IMR-90 (cell line): Measurements from ENCODE around the gene BRMS1. TPM values are rescaled to one million over a fixed set of nuclear protein-coding genes. Genes with fewer than 3 reads are reported as not detected.

Experiments used
- ATAC-seq: fragments of 200-7000 bp; cut with Tn5 transposase; 2 replicates; pipeline ENCODE4 v1.9.1; 2020; ENCODE audit warnings: low read depth, mild to moderate bottlenecking, moderate library complexity
- BruUV-seq: library from RNA; stranded (reverse); fragments of 400-500 nt; replicated peaks from 2 replicates; lab custom pipeline; 2021; lab: Mats Ljungman, UMichigan
- CTCF ChIA-PET: fragments of 300-600 bp; formaldehyde crosslinking; extraction: SDS; loops from one replicate; lab custom pipeline; 2021; ENCODE audit warnings: antibody characterized with exemption; lab: Yijun Ruan, JAX
- POLR2A ChIA-PET: fragments of 300-600 bp; sonication (Branson Sonifier 250); formaldehyde crosslinking; loops from one replicate; lab custom pipeline; 2022; ENCODE audit warnings: antibody characterized with exemption; ENCODE audit not compliant: unreplicated experiment; lab: Charles Lee
- DNase-seq: peaks from one replicate; pipeline ENCODE4 v3.0.0; 2013
- H2AFZ ChIP-seq: replicated peaks from 2 replicates; pipeline ENCODE3; 2013; ENCODE audit warnings: low read length, mild to moderate bottlenecking; ENCODE audit not compliant: poor library complexity
- H2AK5ac ChIP-seq: 2 replicates; pipeline ENCODE4 v1.6.1; 2013; ENCODE audit warnings: low read depth, low read length, inconsistent platforms
- H2AK9ac ChIP-seq: replicated peaks from 2 replicates; pipeline ENCODE3; 2013; ENCODE audit warnings: mild to moderate bottlenecking, low read depth, low read length, moderate library complexity; ENCODE audit not compliant: poor library complexity
- H2BK120ac ChIP-seq: 2 replicates; pipeline ENCODE4 v1.6.1; 2013; ENCODE audit warnings: low read depth, low read length, inconsistent platforms
- H2BK15ac ChIP-seq: 3 replicates; pipeline ENCODE4 v1.6.1; 2013; ENCODE audit warnings: low read depth, low read length, inconsistent platforms
- H2BK20ac ChIP-seq: 2 replicates; pipeline ENCODE4 v1.6.1; 2013; ENCODE audit warnings: low read depth, mild to moderate bottlenecking, inconsistent platforms, low read length, moderate library complexity
- H2BK5ac ChIP-seq: 2 replicates; pipeline ENCODE4 v1.6.1; 2013; ENCODE audit warnings: mild to moderate bottlenecking, low read depth, low read length, inconsistent platforms; ENCODE audit not compliant: poor library complexity, severe bottlenecking
- H3K14ac ChIP-seq: replicated peaks from 2 replicates; pipeline ENCODE4 v1.6.1; 2013; ENCODE audit warnings: low read depth, low read length, inconsistent platforms
- H3K18ac ChIP-seq: 2 replicates; pipeline ENCODE4 v1.6.1; 2013; ENCODE audit warnings: low read depth, low read length, control low read depth
- H3K23ac ChIP-seq: 2 replicates; pipeline ENCODE4 v1.6.1; 2013; ENCODE audit warnings: low read depth, low read length, inconsistent platforms
- H3K27ac ChIP-seq: 2 replicates; pipeline ENCODE4 v1.5.1; 2013; ENCODE audit warnings: mild to moderate bottlenecking, control low read depth, low read length; ENCODE audit not compliant: insufficient read depth
- H3K27me3 ChIP-seq: 2 replicates; pipeline ENCODE4 v1.6.1; 2013; ENCODE audit warnings: low read length; ENCODE audit not compliant: control insufficient read depth, insufficient read depth
- H3K36me3 ChIP-seq: 2 replicates; pipeline ENCODE4 v1.6.1; 2013; ENCODE audit warnings: low read length, mixed read lengths; ENCODE audit not compliant: control insufficient read depth, insufficient read depth
- H3K4ac ChIP-seq: 2 replicates; pipeline ENCODE4 v1.6.1; 2013; ENCODE audit warnings: low read depth, low read length, inconsistent platforms
- H3K4me1 ChIP-seq: 2 replicates; pipeline ENCODE4 v1.6.1; 2013; ENCODE audit warnings: low read length, mixed read lengths; ENCODE audit not compliant: control insufficient read depth, insufficient read depth
- H3K4me2 ChIP-seq: 2 replicates; pipeline ENCODE4 v1.6.1; 2013; ENCODE audit warnings: low read depth, mild to moderate bottlenecking, control low read depth, low read length, moderate library complexity
- H3K4me3 ChIP-seq: 2 replicates; pipeline ENCODE4 v1.5.1; 2013; ENCODE audit warnings: low read depth, mild to moderate bottlenecking, control low read depth, low read length, moderate library complexity; ENCODE audit not compliant: insufficient read depth
- H3K56ac ChIP-seq: 2 replicates; pipeline ENCODE4 v1.6.1; 2013; ENCODE audit warnings: low read length, inconsistent platforms; ENCODE audit not compliant: insufficient read depth; ENCODE audit errors: extremely low read depth
- H3K79me1 ChIP-seq, 2 experiments: 2 replicates each; pipeline ENCODE4 v1.6.1; 2013; ENCODE audit warnings: low read length in 2 of 2, inconsistent platforms in 1 of 2, low read depth in 1 of 2
- H3K9ac ChIP-seq: 2 replicates; pipeline ENCODE4 v1.6.1; 2013; ENCODE audit warnings: low read depth, low read length, control low read depth
- H3K9me1 ChIP-seq: 2 replicates; pipeline ENCODE4 v1.6.1; 2013; ENCODE audit warnings: low read length, inconsistent platforms; ENCODE audit not compliant: insufficient read depth
- H3K9me3 ChIP-seq: 2 replicates; pipeline ENCODE4 v1.6.1; 2013; ENCODE audit warnings: low read length; ENCODE audit not compliant: control insufficient read depth, insufficient read depth
- H4K20me1 ChIP-seq: 2 replicates; pipeline ENCODE4 v1.6.1; 2013; ENCODE audit warnings: low read length, inconsistent platforms; ENCODE audit not compliant: insufficient read depth
- H4K5ac ChIP-seq: 2 replicates; pipeline ENCODE4 v1.6.1; 2013; ENCODE audit warnings: mild to moderate bottlenecking, low read depth, low read length, control low read depth
- H4K8ac ChIP-seq, 2 experiments: 2 replicates each; pipeline ENCODE4 v1.6.1; 2013; ENCODE audit warnings: low read depth in 2 of 2, low read length in 2 of 2, control low read depth in 1 of 2, inconsistent platforms in 1 of 2
- H4K91ac ChIP-seq: 2 replicates; pipeline ENCODE4 v1.6.1; 2013; ENCODE audit warnings: low read depth, low read length, inconsistent platforms; ENCODE audit not compliant: insufficient read depth
- BHLHE40 ChIP-seq: fragments of 150-350 bp; IDR thresholded peaks from 2 replicates; pipeline ENCODE4 v1.6.1; 2016; ENCODE audit warnings: mild to moderate bottlenecking, low read depth, low read length
- CEBPB ChIP-seq: IDR thresholded peaks from 2 replicates; pipeline ENCODE4 v1.6.1; 2012; ENCODE audit warnings: low read depth, low read length, improper control_type of control experiment
- CHD1 ChIP-seq: IDR thresholded peaks from 2 replicates; pipeline ENCODE4 v1.6.1; 2012; ENCODE audit warnings: low read depth, low read length, improper control_type of control experiment
- ELK1 ChIP-seq: fragments of 150-350 bp; IDR thresholded peaks from 2 replicates; pipeline ENCODE4 v1.6.1; 2016; ENCODE audit warnings: low read depth, mild to moderate bottlenecking, low read length, moderate library complexity, borderline replicate concordance
- FOS ChIP-seq: fragments of 150-350 bp; IDR thresholded peaks from 2 replicates; pipeline ENCODE4 v1.6.1; 2016; ENCODE audit warnings: low read depth, low read length
- MAFK ChIP-seq: IDR thresholded peaks from 2 replicates; pipeline ENCODE4 v1.6.1; 2012; ENCODE audit warnings: low read depth, low read length, improper control_type of control experiment
- MAZ ChIP-seq: IDR thresholded peaks from 2 replicates; pipeline ENCODE4 v1.6.1; 2012; ENCODE audit warnings: low read depth, mild to moderate bottlenecking, low read length, improper control_type of control experiment, moderate library complexity, borderline replicate concordance
- MXI1 ChIP-seq: IDR thresholded peaks from 2 replicates; pipeline ENCODE4 v1.6.1; 2012; ENCODE audit warnings: low read depth, mild to moderate bottlenecking, low read length, moderate library complexity, borderline replicate concordance
- NFE2L2 ChIP-seq: fragments of 150-350 bp; IDR thresholded peaks from 2 replicates; pipeline ENCODE4 v1.6.1; 2016; ENCODE audit warnings: low read depth, mild to moderate bottlenecking, low read length
- POLR2A ChIP-seq: IDR thresholded peaks from 2 replicates; pipeline ENCODE4 v1.6.1; 2012; ENCODE audit warnings: mild to moderate bottlenecking, low read depth, low read length
- RAD21 ChIP-seq: IDR thresholded peaks from 2 replicates; pipeline ENCODE4 v1.6.1; 2012; ENCODE audit warnings: low read length, improper control_type of control experiment
- RCOR1 ChIP-seq: IDR thresholded peaks from 2 replicates; pipeline ENCODE4 v1.6.1; 2012; ENCODE audit warnings: mild to moderate bottlenecking, low read length, improper control_type of control experiment; ENCODE audit not compliant: insufficient replicate concordance
- RFX5 ChIP-seq: IDR thresholded peaks from 2 replicates; pipeline ENCODE4 v1.8.0; 2012; ENCODE audit warnings: low read depth, mild to moderate bottlenecking, low read length, moderate library complexity
- SMC3 ChIP-seq: fragments of 150-350 bp; IDR thresholded peaks from 2 replicates; pipeline ENCODE4 v1.6.1; 2016; ENCODE audit warnings: low read depth, mild to moderate bottlenecking, antibody characterized with exemption, low read length, moderate library complexity
- USF2 ChIP-seq: fragments of 150-350 bp; IDR thresholded peaks from 2 replicates; pipeline ENCODE4 v1.6.1; 2017; ENCODE audit warnings: mild to moderate bottlenecking, antibody characterized with exemption, low read length, low read depth
- WGBS, 2 experiments: methylation state at CpG; one replicate each; pipeline versions ENCODE4 v1.1.5 to v1.1.7; 2013; ENCODE audit warnings: missing lambda C conversion rate in 2 of 2; ENCODE audit not compliant: insufficient read length in 1 of 2; ENCODE audit errors: extremely low coverage in 2 of 2; 5-methylcytosine and 5-hydroxymethylcytosine counted together
- dilution Hi-C: fragments of 300-500 bp; cut with HindIII; formaldehyde crosslinking; loops from one replicate; pipeline ENCODE4 v1.14.3; 2018; ENCODE audit warnings: low sequenced_read_pairs; ENCODE audit not compliant: unreplicated experiment
- in situ Hi-C: fragments of 300-500 bp; cut with MboI; formaldehyde crosslinking; loops from 3 replicates; pipeline ENCODE4 v1.14.3; 2019; ENCODE audit warnings: low sequenced_read_pairs, inconsistent platforms, mixed read lengths
- intact Hi-C: fragments of 100-400 bp; cut with micrococcal nuclease; formaldehyde crosslinking; loops from 2 replicates; pipeline ENCODE4 v1.10.0; 2022
- polyA plus RNA-seq, 3 experiments: library from polyadenylated mRNA; depleted of rRNA; stranded (reverse); fragments of >200 nt; gene quantifications; 2 replicates each; pipeline ENCODE4 v1.2.3, GENCODE V29; 2012; ENCODE audit warnings: low replicate concordance in 1 of 3
- total RNA-seq: library from RNA; depleted of rRNA; stranded (reverse); fragments of >200 nt; gene quantifications from 2 replicates; pipeline ENCODE4 v1.2.3, GENCODE V29; 2012
- TF ChIP-seq, protein P1 (sequence below): conservative IDR thresholded peaks from 2 replicates; pipeline ENCODE4 v1.5.1; 2012; ENCODE audit warnings: mild to moderate bottlenecking, low read depth, low read length, improper control_type of control experiment

Gene BRMS1
- total and polyA plus RNA-seq, 2 of the 4 experiments (the other 2 are of a cell fraction): 48.3 to 57.9 TPM

DNA sequence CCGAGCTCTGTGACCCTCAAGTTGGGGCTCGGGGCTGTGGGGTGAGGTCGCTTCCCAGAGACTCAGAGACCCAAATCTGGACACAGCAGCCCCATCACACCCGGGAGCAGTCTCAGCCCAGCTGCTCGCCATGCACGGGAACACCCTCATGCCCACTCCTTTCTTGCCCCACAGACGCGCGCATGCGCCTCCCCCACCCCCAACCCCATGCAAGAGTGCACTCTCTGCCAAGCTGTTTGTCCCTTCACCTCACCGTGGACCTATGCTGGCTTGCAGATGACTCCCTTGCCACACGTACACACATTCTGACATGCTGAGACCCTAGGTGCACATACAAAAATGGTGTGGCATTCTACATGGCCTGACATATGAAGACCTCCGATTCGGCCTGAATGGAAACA, 27.6 kb downstream of the BRMS1 start:
- ATAC-seq (peak; percentile 2), DNase-seq (peak; percentile 68)
- dilution Hi-C loops (no loop called here), intact Hi-C loops (no loop called here), in situ Hi-C loops (no loop called here)
- ChIA-PET POLR2A (interaction anchor here (0.8 to 1.2 kb wide), 3 partner anchors 10 to 28 kb away, joined by 5 to 16 read pairs (median 5); partner anchors contain the start of genes RIN1 and YIF1A), CTCF (no interaction called here)
- no peaks in the 10 kb centered on the region for H3K9me3 ChIP-seq
- H4K8ac ChIP-seq: peak overlapping the region; percentile 85 to 99
- H3K56ac ChIP-seq: peak overlapping the region; percentile 98
- no peaks in the 10 kb centered on the region for H3K27me3 ChIP-seq
- peak overlapping the region; percentile 100 for H2AK5ac ChIP-seq
- peak overlapping the region; percentile 100 for H3K23ac ChIP-seq
- WGBS, 2 experiments: 0% methylated on average over 7 of the region's 14 CpGs; no CpG with 5 or more reads in 1 of the 2 experiments
- H2BK15ac ChIP-seq: peak overlapping the region; percentile 94; the same call in 2 of the 3 replicates
- peak overlapping the region; percentile 95 for H3K9ac ChIP-seq
- peak overlapping the region; percentile 100 for H2BK5ac ChIP-seq
- H3K4me2 ChIP-seq: peak overlapping the region; percentile 77
- H3K36me3 ChIP-seq: no peaks in the 10 kb centered on the region
- TF ChIP-seq MAZ (peak; percentile 5; the same call in 1 of the 2 replicates), CHD1 (no peak), ELK1 (no peak), RFX5 (no peak), BHLHE40 (no peak), USF2 (no peak), POLR2A (peak; percentile 25), RCOR1 (no peak), FOS (no peak), CEBPB (no peak), MXI1 (peak; percentile 43; the same call in 1 of the 2 replicates), NFE2L2 (no peak; the same call in 1 of the 2 replicates), MAFK (no peak), RAD21 (no peak), SMC3 (no peak)
- TF ChIP-seq, protein P1, sequence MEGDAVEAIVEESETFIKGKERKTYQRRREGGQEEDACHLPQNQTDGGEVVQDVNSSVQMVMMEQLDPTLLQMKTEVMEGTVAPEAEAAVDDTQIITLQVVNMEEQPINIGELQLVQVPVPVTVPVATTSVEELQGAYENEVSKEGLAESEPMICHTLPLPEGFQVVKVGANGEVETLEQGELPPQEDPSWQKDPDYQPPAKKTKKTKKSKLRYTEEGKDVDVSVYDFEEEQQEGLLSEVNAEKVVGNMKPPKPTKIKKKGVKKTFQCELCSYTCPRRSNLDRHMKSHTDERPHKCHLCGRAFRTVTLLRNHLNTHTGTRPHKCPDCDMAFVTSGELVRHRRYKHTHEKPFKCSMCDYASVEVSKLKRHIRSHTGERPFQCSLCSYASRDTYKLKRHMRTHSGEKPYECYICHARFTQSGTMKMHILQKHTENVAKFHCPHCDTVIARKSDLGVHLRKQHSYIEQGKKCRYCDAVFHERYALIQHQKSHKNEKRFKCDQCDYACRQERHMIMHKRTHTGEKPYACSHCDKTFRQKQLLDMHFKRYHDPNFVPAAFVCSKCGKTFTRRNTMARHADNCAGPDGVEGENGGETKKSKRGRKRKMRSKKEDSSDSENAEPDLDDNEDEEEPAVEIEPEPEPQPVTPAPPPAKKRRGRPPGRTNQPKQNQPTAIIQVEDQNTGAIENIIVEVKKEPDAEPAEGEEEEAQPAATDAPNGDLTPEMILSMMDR: no peak
- H4K91ac ChIP-seq: peak overlapping the region; percentile 99
- peak overlapping the region; percentile 100 for H3K14ac ChIP-seq
- peaks cover 0 to 42% of the 10 kb centered on the region in 2 experiments; a peak in 2 of 4 replicates for H3K79me1 ChIP-seq
- H2BK20ac ChIP-seq: peak overlapping the region; percentile 100
- H3K27ac ChIP-seq: peak overlapping the region; percentile 100
- peaks cover 32% of the 10 kb centered on the region for H3K4me1 ChIP-seq
- peak overlapping the region; percentile 97 for H4K5ac ChIP-seq
- H3K9me1 ChIP-seq: peaks cover 11% of the 10 kb centered on the region
- H3K18ac ChIP-seq: peak overlapping the region; percentile 97
- peak overlapping the region; percentile 89 for H2AFZ ChIP-seq
- BruUV-seq: no TSS peak
- peak overlapping the region; percentile 100 for H2BK120ac ChIP-seq
- H2AK9ac ChIP-seq: peak overlapping the region; percentile 26
- peak overlapping the region; percentile 100 for H3K4ac ChIP-seq
- peaks cover 37% of the 10 kb centered on the region for H4K20me1 ChIP-seq
- no peak overlapping the region for H3K4me3 ChIP-seq
